Chondrocyte (in vitro differentiated cells): ENCODE data around the gene POLA1. TPM values are rescaled to one million over a fixed set of nuclear protein-coding genes. Genes with fewer than 3 reads are reported as not detected.

Experiments used
- DNase-seq: peaks from one replicate; pipeline ENCODE4 v3.0.0; 2021; ENCODE audit warnings: mixed read lengths, low spot score
- H3K27ac Mint-ChIP-seq: one replicate; pipeline ENCODE4 v1.8.0; 2021; ENCODE audit warnings: mild to moderate bottlenecking, moderate library complexity, mixed read lengths; ENCODE audit not compliant: unreplicated experiment
- H3K27me3 Mint-ChIP-seq: 2 replicates; pipeline ENCODE4 v1.8.0; 2021; ENCODE audit warnings: low read depth, mixed read lengths
- H3K36me3 Mint-ChIP-seq: 2 replicates; pipeline ENCODE4 v1.8.0; 2021; ENCODE audit warnings: low read depth, mixed read lengths
- H3K4me1 Mint-ChIP-seq: 2 replicates; pipeline ENCODE4 v1.8.0; 2021; ENCODE audit warnings: low read depth, mild to moderate bottlenecking, mixed read lengths
- H3K4me3 Mint-ChIP-seq: one replicate; pipeline ENCODE4 v1.8.0; 2021; ENCODE audit warnings: mild to moderate bottlenecking, moderate library complexity, mixed read lengths; ENCODE audit not compliant: unreplicated experiment
- H3K9me3 Mint-ChIP-seq: 2 replicates; pipeline ENCODE4 v1.8.0; 2021; ENCODE audit warnings: low read depth, mixed read lengths
- total RNA-seq: library from RNA; stranded (reverse); gene quantifications from 3 replicates; pipeline ENCODE4 v1.2.1, GENCODE V29; 2021
- TF ChIP-seq, protein P1 (sequence below): fragments of 200-600 bp; sonication (generic); IDR thresholded peaks from 2 replicates; pipeline ENCODE4 v1.5.0; 2021; ENCODE audit warnings: antibody characterized with exemption, mild to moderate bottlenecking, moderate library complexity

POLA1 gene
- total RNA-seq, 1 donor from 2014 or later = 10.8 TPM

DNA sequence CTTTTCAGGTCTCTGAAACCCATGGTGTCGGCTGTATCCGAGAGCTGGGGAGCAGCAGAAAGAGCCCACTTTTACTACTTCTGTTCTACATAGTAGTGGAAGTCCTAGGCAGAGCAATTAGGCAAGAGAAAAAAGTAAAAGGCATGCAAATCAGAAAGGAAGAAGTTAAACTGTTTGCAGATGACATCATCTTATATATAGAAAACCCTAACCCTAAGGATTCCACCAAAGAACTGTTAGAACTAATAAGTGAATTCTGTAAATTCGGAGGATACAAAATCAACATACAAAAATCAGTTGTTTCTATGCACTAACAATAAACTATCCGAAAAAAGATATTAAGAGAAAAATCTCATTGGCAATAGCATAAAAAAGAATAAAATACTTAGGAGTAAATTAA is 95.3 kb downstream of the POLA1 start:
- peaks cover 4% of the 10 kb centered on the region for H3K9me3 Mint-ChIP-seq
- TF ChIP-seq, protein P1, sequence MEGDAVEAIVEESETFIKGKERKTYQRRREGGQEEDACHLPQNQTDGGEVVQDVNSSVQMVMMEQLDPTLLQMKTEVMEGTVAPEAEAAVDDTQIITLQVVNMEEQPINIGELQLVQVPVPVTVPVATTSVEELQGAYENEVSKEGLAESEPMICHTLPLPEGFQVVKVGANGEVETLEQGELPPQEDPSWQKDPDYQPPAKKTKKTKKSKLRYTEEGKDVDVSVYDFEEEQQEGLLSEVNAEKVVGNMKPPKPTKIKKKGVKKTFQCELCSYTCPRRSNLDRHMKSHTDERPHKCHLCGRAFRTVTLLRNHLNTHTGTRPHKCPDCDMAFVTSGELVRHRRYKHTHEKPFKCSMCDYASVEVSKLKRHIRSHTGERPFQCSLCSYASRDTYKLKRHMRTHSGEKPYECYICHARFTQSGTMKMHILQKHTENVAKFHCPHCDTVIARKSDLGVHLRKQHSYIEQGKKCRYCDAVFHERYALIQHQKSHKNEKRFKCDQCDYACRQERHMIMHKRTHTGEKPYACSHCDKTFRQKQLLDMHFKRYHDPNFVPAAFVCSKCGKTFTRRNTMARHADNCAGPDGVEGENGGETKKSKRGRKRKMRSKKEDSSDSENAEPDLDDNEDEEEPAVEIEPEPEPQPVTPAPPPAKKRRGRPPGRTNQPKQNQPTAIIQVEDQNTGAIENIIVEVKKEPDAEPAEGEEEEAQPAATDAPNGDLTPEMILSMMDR = no peak
- no peaks in the 10 kb centered on the region for H3K4me1 Mint-ChIP-seq
- H3K27ac Mint-ChIP-seq = no peak overlapping the region
- peaks cover 22% of the 10 kb centered on the region for H3K36me3 Mint-ChIP-seq
- no peak for DNase-seq
- H3K27me3 Mint-ChIP-seq = no peaks in the 10 kb centered on the region
- H3K4me3 Mint-ChIP-seq = no peak overlapping the region

DNA sequence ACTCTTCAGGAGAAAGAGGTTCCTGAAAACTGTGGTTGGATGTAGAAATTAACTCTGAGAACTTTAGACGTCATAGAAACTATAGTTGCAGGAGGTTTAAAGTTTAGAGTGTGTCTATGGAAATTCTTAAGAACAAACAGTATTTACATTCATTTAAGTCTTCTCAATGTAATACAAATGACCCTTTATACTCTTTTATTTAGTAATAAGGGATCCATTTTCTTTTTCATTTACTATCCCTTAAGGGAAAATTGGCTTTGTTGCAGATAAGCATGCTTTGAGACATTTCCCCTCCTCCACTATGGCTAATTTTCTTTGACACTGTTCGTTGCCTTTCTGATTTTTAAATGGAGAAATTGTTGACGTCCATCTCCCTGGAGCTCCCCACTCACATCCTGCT is 96.4 kb downstream of the POLA1 start:
- peak overlapping the region; percentile 32 for H3K27ac Mint-ChIP-seq

DNA sequence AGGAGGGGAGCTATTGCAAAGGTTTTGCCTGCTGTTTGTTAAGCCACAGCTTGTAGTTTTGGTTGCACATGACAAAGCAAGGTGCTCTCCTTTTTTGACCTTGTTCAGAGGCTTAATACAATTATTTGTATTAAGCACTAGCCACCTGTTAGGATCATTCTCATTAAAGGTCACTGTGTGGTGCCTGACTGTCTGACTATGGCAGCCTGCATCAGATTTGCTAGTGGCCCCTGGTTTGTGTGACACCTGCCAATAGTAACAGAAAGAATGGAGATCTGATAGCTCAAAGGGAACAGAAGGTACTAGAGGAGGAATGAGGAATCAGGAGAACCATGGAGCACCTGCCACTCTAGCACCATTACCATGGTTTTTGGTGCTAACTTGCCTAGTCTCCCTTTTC is 102.5 kb downstream of the POLA1 start:
- Mint-ChIP-seq H3K4me1 (peaks cover 11% of the 10 kb centered on the region), H3K27me3 (no peaks in the 10 kb centered on the region), H3K27ac (no peak overlapping the region), H3K36me3 (peaks cover 7% of the 10 kb centered on the region), H3K9me3 (no peaks in the 10 kb centered on the region), H3K4me3 (no peak overlapping the region)
- DNase-seq = no peak
- TF ChIP-seq, protein P1 = no peak

More for the DNA sequence above, 96.4 kb downstream of the POLA1 start:
- TF ChIP-seq, protein P1 = no peak
- no peaks in the 10 kb centered on the region for H3K4me1 Mint-ChIP-seq
- peaks cover 4% of the 10 kb centered on the region for H3K9me3 Mint-ChIP-seq
- peaks cover 20% of the 10 kb centered on the region for H3K36me3 Mint-ChIP-seq
- no peak for DNase-seq
- H3K27me3 Mint-ChIP-seq = no peaks in the 10 kb centered on the region
- H3K4me3 Mint-ChIP-seq = no peak overlapping the region

DNA sequence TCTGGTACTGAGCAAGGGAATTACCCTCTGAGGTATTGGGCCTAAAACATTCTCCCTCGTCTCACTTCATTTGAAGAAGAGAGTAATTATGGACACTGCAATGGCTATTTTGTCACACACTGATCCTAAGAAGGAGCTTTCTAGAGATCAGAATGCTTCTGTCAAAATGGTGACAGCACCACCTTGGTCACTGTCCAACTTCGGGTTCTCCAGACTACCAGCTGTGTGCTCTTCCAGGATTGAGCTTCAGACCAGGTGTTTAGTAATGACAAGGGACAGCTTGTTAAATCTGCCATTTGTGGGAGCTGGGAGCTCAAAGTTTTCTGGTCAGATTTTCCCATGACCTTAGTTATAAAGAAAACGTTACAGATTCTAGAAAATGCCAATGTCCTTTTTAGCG is 105.4 kb downstream of the POLA1 start:
- Mint-ChIP-seq H3K27me3 (no peaks in the 10 kb centered on the region), H3K36me3 (peaks cover 5% of the 10 kb centered on the region), H3K27ac (no peak overlapping the region), H3K9me3 (no peaks in the 10 kb centered on the region), H3K4me3 (no peak overlapping the region), H3K4me1 (peaks cover 11% of the 10 kb centered on the region)
- TF ChIP-seq, protein P1 = no peak
- DNase-seq = no peak

DNA sequence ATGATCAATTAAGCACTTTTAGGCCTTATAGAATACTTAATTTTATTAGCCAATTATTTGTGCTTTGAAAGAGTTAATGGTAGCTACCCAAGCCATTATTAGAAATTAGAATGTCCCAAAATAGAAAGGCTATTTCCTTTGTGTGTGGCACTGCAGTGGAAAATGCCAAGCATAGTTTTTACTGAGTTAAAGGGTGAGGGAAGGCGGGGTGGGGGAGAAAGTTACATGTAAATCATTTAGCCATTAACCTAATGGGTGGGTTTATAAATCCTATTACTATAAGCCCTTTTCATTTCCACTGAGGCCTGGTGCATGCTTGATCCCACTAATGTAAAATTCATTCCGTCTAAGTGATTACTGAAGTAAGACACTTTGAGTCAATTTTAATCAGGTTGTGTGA is 105.8 kb downstream of the POLA1 start:
- no peak for DNase-seq
- Mint-ChIP-seq H3K4me1 (peaks cover 11% of the 10 kb centered on the region), H3K36me3 (peaks cover 5% of the 10 kb centered on the region), H3K27me3 (no peaks in the 10 kb centered on the region), H3K9me3 (no peaks in the 10 kb centered on the region), H3K27ac (no peak overlapping the region), H3K4me3 (no peak overlapping the region)
- TF ChIP-seq, protein P1 = no peak
